ENCODE measurements around the gene SH3PXD2A.

SH3PXD2A gene

GRCh38 chr10:103881416-103882284 lies 26.3 kb upstream of the SH3PXD2A start:
- Histone ChIP-seq H3K4me1 (ENCODE audit: control insufficient read depth, low read depth, low read length) (no peaks in the 10 kb centered on the region), H4K8ac (ENCODE audit: low read depth, low read length) (no peak overlapping the region), H3K9ac (ENCODE audit: low read length) (no peak overlapping the region), H3K27ac (ENCODE audit: low read depth, low read length) (no peak overlapping the region), H2AK5ac (ENCODE audit: low read length) (no peak overlapping the region), H2BK5ac (ENCODE audit: low read length) (no peak overlapping the region), H3K4me3 (ENCODE audit: low read length) (no peak overlapping the region), H3K79me2 (ENCODE audit: control insufficient read depth, insufficient read depth, low read length) (no peaks in the 10 kb centered on the region), H2BK15ac (replicated peaks; ENCODE audit: low read depth) (no peak overlapping the region), H3K4me2 (ENCODE audit: low read length) (no peak overlapping the region), H3K56ac (ENCODE audit: low read length) (no peak overlapping the region), H3K18ac (ENCODE audit: low read length) (no peak overlapping the region), H3K36me3 (ENCODE audit: control insufficient read depth, insufficient read depth, low read length) (no peaks in the 10 kb centered on the region), H3K79me1 (ENCODE audit: low read length) (no peaks in the 10 kb centered on the region), H2BK120ac (ENCODE audit: low read depth, low read length) (no peak overlapping the region), H3K4ac (ENCODE audit: low read depth, low read length) (no peak overlapping the region), H4K5ac (ENCODE audit: low read length) (no peak overlapping the region), H3K23ac (ENCODE audit: low read length) (no peak overlapping the region), H3K27me3 (ENCODE audit: insufficient read depth, low read length, poor library complexity) (no peaks in the 10 kb centered on the region)
- DNase-seq = peak; percentile 67
- WGBS (ENCODE audit: extremely low coverage, insufficient coverage, low lambda C conversion rate) = no CpG with 5 or more reads among the region's 15 CpGs

- Histone ChIP-seq H3K9ac (ENCODE audit: low read length) (no peak overlapping the region), H4K5ac (ENCODE audit: low read length) (no peak overlapping the region), H3K79me2 (ENCODE audit: control insufficient read depth, insufficient read depth, low read length) (no peaks in the 10 kb centered on the region), H2AK5ac (ENCODE audit: low read length) (no peak overlapping the region), H3K56ac (ENCODE audit: low read length) (no peak overlapping the region), H2BK120ac (ENCODE audit: low read depth, low read length) (no peak overlapping the region), H3K23ac (ENCODE audit: low read length) (no peak overlapping the region), H3K18ac (ENCODE audit: low read length) (no peak overlapping the region), H3K4me1 (ENCODE audit: control insufficient read depth, low read depth, low read length) (no peaks in the 10 kb centered on the region), H3K36me3 (ENCODE audit: control insufficient read depth, insufficient read depth, low read length) (no peaks in the 10 kb centered on the region), H3K27me3 (ENCODE audit: insufficient read depth, low read length, poor library complexity) (no peaks in the 10 kb centered on the region), H2BK5ac (ENCODE audit: low read length) (no peak overlapping the region), H3K79me1 (ENCODE audit: low read length) (no peaks in the 10 kb centered on the region), H3K4ac (ENCODE audit: low read depth, low read length) (no peak overlapping the region), H3K27ac (ENCODE audit: low read depth, low read length) (no peak overlapping the region), H2BK15ac (replicated peaks; ENCODE audit: low read depth) (no peak overlapping the region), H4K8ac (ENCODE audit: low read depth, low read length) (no peak overlapping the region), H3K4me2 (ENCODE audit: low read length) (no peak overlapping the region), H3K4me3 (ENCODE audit: low read length) (no peak overlapping the region)
- no CpG with 5 or more reads among the region's 7 CpGs for WGBS (ENCODE audit: extremely low coverage, insufficient coverage, low lambda C conversion rate)
- no peak for DNase-seq
These were observed 24.5 kb upstream of the SH3PXD2A start for GRCh38 chr10:103879831-103880230.

DNA sequence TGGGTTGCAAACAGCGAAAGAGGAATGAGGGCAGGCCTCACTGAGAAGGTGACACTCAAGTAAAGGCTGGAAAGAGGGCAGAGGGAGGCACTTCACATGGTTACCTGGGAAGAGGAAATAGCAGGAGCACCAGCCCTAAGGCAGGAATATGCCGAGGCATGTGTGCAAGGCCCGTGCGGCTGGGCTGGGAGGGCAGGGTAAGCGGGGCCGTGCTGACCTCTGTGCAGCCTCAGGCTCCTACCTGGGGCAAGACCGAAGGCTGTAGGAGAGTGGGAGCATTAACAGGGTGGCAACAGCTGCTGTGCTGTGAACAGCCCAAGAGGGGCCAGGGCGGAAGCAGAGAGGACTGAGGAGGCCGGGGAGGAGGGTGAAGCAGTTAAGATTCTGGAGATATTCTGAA lies 24.0 kb upstream of the SH3PXD2A start:
- Histone ChIP-seq H2BK15ac (replicated peaks; ENCODE audit: low read depth) (no peak overlapping the region), H2BK5ac (ENCODE audit: low read length) (no peak overlapping the region), H2AK5ac (ENCODE audit: low read length) (no peak overlapping the region), H3K36me3 (ENCODE audit: control insufficient read depth, insufficient read depth, low read length) (no peaks in the 10 kb centered on the region), H4K8ac (ENCODE audit: low read depth, low read length) (no peak overlapping the region), H3K18ac (ENCODE audit: low read length) (no peak overlapping the region), H4K5ac (ENCODE audit: low read length) (no peak overlapping the region), H3K79me2 (ENCODE audit: control insufficient read depth, insufficient read depth, low read length) (no peaks in the 10 kb centered on the region), H3K4me2 (ENCODE audit: low read length) (no peak overlapping the region), H3K4ac (ENCODE audit: low read depth, low read length) (no peak overlapping the region), H3K79me1 (ENCODE audit: low read length) (no peaks in the 10 kb centered on the region), H2BK120ac (ENCODE audit: low read depth, low read length) (no peak overlapping the region), H3K23ac (ENCODE audit: low read length) (no peak overlapping the region), H3K4me1 (ENCODE audit: control insufficient read depth, low read depth, low read length) (no peaks in the 10 kb centered on the region), H3K27ac (ENCODE audit: low read depth, low read length) (no peak overlapping the region), H3K4me3 (ENCODE audit: low read length) (no peak overlapping the region), H3K27me3 (ENCODE audit: insufficient read depth, low read length, poor library complexity) (no peaks in the 10 kb centered on the region), H3K9ac (ENCODE audit: low read length) (no peak overlapping the region), H3K56ac (ENCODE audit: low read length) (no peak overlapping the region)
- no CpG with 5 or more reads among the region's 9 CpGs for WGBS (ENCODE audit: extremely low coverage, insufficient coverage, low lambda C conversion rate)
- DNase-seq = no peak

DNA sequence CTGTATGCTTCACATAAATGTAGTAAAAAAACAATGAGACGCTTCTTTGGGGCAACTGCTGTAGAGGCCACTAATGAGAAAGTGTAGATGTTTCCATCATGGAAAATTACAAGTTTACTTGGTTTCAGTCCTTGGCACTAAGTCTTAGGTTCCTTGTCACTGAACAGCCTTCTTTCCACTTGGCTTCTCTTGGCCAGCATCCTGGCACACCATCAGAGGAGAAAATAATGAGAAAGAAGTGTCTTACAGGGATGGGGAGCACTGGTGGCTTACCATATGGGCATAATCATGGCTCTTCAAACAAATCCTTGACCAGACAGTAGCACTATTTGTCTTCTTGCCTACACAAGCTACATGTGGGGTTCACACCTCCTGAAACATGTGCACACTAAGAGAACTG lies 22.5 kb upstream of the SH3PXD2A start:
- Histone ChIP-seq H3K56ac (ENCODE audit: low read length) (no peak overlapping the region), H3K4me3 (ENCODE audit: low read length) (no peak overlapping the region), H4K5ac (ENCODE audit: low read length) (no peak overlapping the region), H3K27me3 (ENCODE audit: insufficient read depth, low read length, poor library complexity) (no peaks in the 10 kb centered on the region), H2AK5ac (ENCODE audit: low read length) (no peak overlapping the region), H2BK120ac (ENCODE audit: low read depth, low read length) (no peak overlapping the region), H3K4me2 (ENCODE audit: low read length) (no peak overlapping the region), H3K79me1 (ENCODE audit: low read length) (no peaks in the 10 kb centered on the region), H3K36me3 (ENCODE audit: control insufficient read depth, insufficient read depth, low read length) (no peaks in the 10 kb centered on the region), H3K27ac (ENCODE audit: low read depth, low read length) (no peak overlapping the region), H2BK15ac (replicated peaks; ENCODE audit: low read depth) (no peak overlapping the region), H3K9ac (ENCODE audit: low read length) (no peak overlapping the region), H3K23ac (ENCODE audit: low read length) (no peak overlapping the region), H3K18ac (ENCODE audit: low read length) (no peak overlapping the region), H4K8ac (ENCODE audit: low read depth, low read length) (no peak overlapping the region), H3K79me2 (ENCODE audit: control insufficient read depth, insufficient read depth, low read length) (no peaks in the 10 kb centered on the region), H2BK5ac (ENCODE audit: low read length) (no peak overlapping the region), H3K4ac (ENCODE audit: low read depth, low read length) (no peak overlapping the region), H3K4me1 (ENCODE audit: control insufficient read depth, low read depth, low read length) (no peaks in the 10 kb centered on the region)
- DNase-seq = no peak
- no CpG with 5 or more reads among the region's 1 CpG for WGBS (ENCODE audit: extremely low coverage, insufficient coverage, low lambda C conversion rate)

DNA sequence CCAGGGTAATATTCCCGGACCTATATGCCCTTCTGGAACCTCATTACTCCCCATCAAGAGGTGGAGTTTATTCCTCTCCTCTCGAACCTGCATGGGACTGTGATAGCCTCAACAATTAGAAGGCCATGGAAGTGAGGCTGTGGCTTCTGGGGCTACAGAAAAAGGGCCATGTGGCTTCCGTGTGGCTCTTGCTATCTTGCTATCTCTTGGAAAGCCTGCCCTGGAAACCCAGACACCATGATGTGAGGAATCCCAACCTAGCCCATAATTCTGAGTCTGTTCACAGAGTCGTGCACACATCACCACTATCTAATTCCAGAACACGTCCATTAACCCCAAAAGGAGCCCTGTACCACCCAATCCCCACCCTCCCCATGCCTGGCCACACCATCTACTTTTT lies 20.8 kb upstream of the SH3PXD2A start:
- Histone ChIP-seq H3K79me1 (ENCODE audit: low read length) (no peaks in the 10 kb centered on the region), H2AK5ac (ENCODE audit: low read length) (no peak overlapping the region), H3K18ac (ENCODE audit: low read length) (no peak overlapping the region), H3K79me2 (ENCODE audit: control insufficient read depth, insufficient read depth, low read length) (no peaks in the 10 kb centered on the region), H3K27me3 (ENCODE audit: insufficient read depth, low read length, poor library complexity) (no peaks in the 10 kb centered on the region), H4K5ac (ENCODE audit: low read length) (no peak overlapping the region), H3K56ac (ENCODE audit: low read length) (no peak overlapping the region), H3K27ac (ENCODE audit: low read depth, low read length) (no peak overlapping the region), H2BK5ac (ENCODE audit: low read length) (no peak overlapping the region), H3K4me3 (ENCODE audit: low read length) (no peak overlapping the region), H3K36me3 (ENCODE audit: control insufficient read depth, insufficient read depth, low read length) (no peaks in the 10 kb centered on the region), H3K4ac (ENCODE audit: low read depth, low read length) (no peak overlapping the region), H3K23ac (ENCODE audit: low read length) (no peak overlapping the region), H2BK120ac (ENCODE audit: low read depth, low read length) (no peak overlapping the region), H4K8ac (ENCODE audit: low read depth, low read length) (no peak overlapping the region), H3K4me2 (ENCODE audit: low read length) (no peak overlapping the region), H2BK15ac (replicated peaks; ENCODE audit: low read depth) (no peak overlapping the region), H3K4me1 (ENCODE audit: control insufficient read depth, low read depth, low read length) (no peaks in the 10 kb centered on the region), H3K9ac (ENCODE audit: low read length) (no peak overlapping the region)
- no CpG with 5 or more reads among the region's 5 CpGs for WGBS (ENCODE audit: extremely low coverage, insufficient coverage, low lambda C conversion rate)
- no peak for DNase-seq

- Histone ChIP-seq H3K4ac (ENCODE audit: low read depth, low read length) (no peak overlapping the region), H2BK120ac (ENCODE audit: low read depth, low read length) (no peak overlapping the region), H3K4me2 (ENCODE audit: low read length) (no peak overlapping the region), H3K36me3 (ENCODE audit: control insufficient read depth, insufficient read depth, low read length) (no peaks in the 10 kb centered on the region), H4K5ac (ENCODE audit: low read length) (no peak overlapping the region), H2BK5ac (ENCODE audit: low read length) (no peak overlapping the region), H4K8ac (ENCODE audit: low read depth, low read length) (no peak overlapping the region), H3K27me3 (ENCODE audit: insufficient read depth, low read length, poor library complexity) (no peaks in the 10 kb centered on the region), H3K4me3 (ENCODE audit: low read length) (no peak overlapping the region), H3K27ac (ENCODE audit: low read depth, low read length) (no peak overlapping the region), H3K56ac (ENCODE audit: low read length) (no peak overlapping the region), H2AK5ac (ENCODE audit: low read length) (no peak overlapping the region), H3K9ac (ENCODE audit: low read length) (no peak overlapping the region), H3K23ac (ENCODE audit: low read length) (no peak overlapping the region), H3K18ac (ENCODE audit: low read length) (no peak overlapping the region), H3K79me1 (ENCODE audit: low read length) (no peaks in the 10 kb centered on the region), H2BK15ac (replicated peaks; ENCODE audit: low read depth) (no peak overlapping the region), H3K79me2 (ENCODE audit: control insufficient read depth, insufficient read depth, low read length) (no peaks in the 10 kb centered on the region), H3K4me1 (ENCODE audit: control insufficient read depth, low read depth, low read length) (peaks cover 3% of the 10 kb centered on the region)
- DNase-seq = no peak
- WGBS (ENCODE audit: extremely low coverage, insufficient coverage, low lambda C conversion rate) = no CpG with 5 or more reads among the region's 6 CpGs
These were observed 19.4 kb upstream of the SH3PXD2A start for GRCh38 chr10:103874730-103875129.
